ENCODE measurements around the gene DBT.
"Not testable (repeated sequence)": the region's sequence is repeated elsewhere in the genome, so short reads cannot be mapped to it uniquely, and the experiment has no call there.

Gene DBT

DNA sequence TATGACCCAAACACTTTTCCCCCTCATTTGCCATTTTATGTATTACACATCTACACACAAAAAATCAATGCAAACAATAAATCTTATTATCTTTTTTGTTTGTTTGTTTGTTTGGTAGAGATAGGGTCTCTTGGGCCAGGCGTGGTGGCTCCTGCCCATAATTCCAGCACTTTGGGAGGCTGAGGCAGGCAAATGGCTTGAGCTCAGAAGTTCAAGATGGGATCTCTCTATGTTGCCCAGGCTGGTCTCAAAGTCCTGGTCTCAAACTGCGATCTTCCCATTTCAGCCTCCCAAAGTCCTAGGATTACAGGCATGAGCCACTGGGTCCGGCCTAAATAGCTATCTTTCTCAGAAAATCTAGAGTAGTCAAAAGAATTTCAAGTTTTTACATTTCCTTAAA, 1.2 kb upstream of the DBT start:
- no peak for DNase-seq (ENCODE audit: low read depth, low spot score)

DNA sequence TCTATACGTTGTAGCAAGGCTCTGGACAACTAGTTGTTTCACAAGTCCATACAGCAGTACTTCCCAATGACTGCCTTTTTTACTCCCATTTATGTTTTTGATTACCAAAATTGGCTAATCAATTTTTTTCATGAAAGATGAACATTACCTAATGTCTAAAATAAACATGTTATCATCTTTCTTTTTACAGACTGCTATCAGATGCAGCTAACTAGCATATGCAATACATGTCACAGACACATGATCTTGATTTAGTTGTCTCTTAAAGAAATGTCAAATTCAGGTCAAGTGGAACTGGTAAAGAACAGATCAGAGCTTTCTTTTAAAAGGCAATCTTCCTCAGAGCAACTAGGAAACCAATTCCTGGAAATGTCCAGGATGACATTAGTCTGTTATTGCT, 630 bp upstream of the DBT start:
- no peak for DNase-seq (ENCODE audit: low read depth, low spot score)

DNA sequence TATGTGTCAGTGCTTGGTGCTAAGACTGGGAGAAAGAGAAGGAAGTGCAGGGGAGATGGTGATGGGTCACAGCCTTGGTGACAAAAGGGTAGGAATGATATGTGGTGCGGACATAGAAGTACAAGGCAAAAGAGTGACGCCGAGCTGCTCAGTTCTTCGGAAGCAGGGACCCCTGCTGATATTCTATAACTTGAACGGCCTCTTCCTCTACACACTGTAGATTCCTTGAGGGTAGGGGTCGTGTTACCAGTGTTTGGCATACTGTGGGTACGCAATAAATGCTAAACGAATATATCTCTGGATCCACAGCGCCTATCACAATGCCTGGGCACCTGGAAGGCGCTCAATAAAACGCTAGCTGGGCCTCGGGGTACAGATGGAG, 488 bp downstream of the DBT start:
- DNase-seq (ENCODE audit: low read depth, low spot score), result no peak

DNA sequence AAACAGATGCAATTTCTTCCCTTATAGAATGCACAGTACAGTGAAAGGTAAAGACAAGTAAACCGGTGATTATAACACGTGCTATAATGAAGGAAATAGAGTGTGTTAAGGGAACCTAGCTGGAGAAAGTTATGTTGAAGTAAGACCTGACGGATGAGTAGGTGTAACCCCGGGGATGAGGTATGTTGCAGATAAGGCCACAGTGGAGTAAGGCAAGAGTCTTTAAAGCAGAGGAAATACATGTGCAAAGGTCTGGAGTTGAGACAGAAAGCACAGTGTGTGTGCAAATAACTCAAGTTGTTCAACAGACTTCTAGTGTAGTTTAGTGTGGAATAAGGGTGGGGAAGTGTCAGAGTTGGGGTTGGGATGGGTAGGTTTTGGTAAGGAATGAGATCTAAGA, 2.9 kb downstream of the DBT start:
- no peak for DNase-seq (ENCODE audit: low read depth, low spot score)

DNA sequence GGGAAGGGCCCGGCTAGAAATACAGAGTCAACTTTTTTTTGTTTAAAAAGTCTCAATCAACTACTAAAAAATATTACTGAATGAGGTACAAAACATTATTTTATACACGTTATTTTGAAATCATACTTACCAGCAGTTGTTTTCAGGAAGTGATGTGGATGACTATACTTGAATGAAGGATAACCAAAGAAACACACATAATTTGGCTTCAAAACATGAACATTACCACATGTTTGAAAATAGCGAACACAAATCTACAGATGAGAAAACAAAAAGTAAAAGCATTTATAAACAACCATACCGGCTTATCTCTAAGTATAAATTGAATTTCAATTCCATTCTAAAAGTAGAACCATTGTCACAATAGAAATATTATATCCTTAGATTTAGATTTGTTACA, 9.0 kb downstream of the DBT start:
- DNase-seq (ENCODE audit: low read depth, low spot score), result no peak

DNA sequence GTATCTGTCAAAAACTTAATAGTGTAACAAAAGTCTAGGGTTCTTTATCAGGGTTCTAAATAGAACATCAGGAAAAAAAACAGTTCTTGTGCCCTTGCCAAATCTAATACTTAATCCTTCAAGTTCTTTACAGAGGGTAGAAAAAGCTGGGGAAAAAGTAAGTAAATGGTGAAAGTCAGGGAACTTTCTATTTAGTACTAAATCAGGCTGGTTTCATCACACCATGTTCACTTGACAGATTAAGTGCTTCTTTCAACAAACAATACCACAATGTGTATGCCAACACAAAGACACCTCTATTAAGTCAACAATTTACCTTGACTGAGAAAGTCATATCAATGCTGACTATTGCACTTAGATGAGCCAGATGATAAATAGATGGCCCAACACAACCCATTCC, 9.7 kb downstream of the DBT start:
- DNase-seq (ENCODE audit: low read depth, low spot score), result no peak

DNA sequence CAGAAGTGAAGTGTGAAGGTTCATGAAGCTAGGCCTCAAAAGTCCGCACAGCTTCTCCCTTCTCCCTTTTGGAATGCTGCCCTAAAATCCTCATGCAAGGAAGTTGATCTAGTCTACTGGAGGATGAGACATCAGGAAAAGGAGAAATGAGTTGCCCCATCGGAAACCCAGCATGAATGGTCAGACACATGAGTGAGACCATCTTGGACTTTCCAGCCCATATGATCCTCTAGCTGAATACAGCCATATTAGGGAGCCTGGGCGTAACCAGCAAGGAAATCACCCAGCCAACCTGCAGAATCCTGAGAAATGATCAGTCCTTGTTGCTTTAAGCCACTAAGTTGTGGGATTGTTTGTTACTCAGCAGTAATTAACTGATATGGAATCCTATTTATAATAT, 12.5 kb downstream of the DBT start:
- DNase-seq (ENCODE audit: low read depth, low spot score), result no peak

DNA sequence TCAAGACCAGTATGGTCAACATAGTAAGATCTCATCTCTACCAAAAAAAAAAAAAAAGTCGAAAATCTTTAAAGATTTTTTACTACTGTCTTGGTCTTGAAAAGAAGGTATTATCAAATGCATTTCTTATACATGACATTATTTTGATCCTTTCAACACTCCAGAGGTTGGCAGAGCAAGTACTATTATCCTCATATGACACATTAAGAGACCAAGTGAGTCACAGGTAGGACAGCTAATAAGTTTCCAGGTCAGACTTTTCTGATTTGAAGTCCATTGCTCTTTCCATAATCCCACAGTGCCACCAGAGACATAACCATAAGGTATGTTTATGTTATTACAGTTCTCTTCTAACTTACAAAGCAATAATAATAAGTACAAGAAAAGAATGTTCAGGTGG, 15.2 kb downstream of the DBT start:
- no peak for DNase-seq (ENCODE audit: low read depth, low spot score)

DNA sequence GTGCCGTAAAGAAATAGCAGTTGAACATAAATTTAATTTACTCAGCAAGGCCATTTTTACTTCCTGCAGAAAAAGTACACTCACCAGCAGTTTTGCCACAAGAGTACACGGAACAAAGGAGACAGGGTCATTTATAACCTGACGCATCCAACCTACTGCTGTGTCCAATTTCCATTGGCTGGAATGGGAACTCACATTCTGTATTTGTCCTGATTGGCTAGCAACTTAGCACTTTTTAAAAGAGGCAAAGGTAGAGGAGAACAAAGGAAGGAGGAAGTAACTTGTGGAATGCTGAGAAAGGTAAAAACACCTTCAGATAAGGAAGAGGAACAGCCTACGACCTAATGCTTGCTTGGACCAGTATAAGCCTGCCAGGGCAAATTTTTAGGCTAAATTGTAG, 16.1 kb downstream of the DBT start:
- DNase-seq (ENCODE audit: low read depth, low spot score), result not testable (repeated sequence)

DNA sequence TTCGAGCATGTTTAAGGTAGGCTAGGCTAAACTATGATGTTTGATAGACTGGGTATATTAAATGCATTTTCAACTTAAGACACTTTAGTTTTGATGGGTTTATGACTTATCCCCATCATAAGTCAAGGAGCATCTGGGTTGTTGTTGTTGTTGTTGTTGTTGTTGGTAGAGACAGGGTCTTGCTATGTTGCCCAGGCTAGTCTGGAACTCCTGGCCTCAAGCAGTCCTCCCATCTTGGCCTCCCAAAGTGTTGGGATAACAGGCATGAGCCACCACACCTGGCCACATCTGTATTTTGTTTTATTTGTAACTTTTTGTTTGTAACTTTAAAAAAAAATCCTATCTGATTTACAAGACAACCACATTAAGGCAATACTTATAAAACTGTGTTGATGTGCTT, 17.5 kb downstream of the DBT start:
- no peak for DNase-seq (ENCODE audit: low read depth, low spot score)

DNA sequence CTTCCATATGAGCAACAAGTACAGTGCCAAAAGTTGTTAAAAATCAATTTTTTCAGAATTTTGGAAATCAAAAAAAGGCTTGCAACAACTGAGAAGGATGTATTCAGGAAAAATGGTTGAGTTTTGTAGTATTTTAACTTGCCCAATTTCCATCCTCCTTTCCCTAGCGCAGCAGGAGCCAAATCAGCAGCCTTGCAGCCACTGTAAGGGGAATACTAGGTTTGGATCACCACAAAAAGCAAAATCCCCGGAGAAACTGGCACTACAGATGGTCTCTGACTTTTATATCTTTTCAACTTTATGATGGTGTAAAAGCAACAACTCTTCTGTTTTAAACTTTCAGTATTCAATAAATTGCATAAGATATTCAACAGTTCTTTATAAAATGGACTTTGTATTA, 17.9 kb downstream of the DBT start:
- no peak for DNase-seq (ENCODE audit: low read depth, low spot score)

DNA sequence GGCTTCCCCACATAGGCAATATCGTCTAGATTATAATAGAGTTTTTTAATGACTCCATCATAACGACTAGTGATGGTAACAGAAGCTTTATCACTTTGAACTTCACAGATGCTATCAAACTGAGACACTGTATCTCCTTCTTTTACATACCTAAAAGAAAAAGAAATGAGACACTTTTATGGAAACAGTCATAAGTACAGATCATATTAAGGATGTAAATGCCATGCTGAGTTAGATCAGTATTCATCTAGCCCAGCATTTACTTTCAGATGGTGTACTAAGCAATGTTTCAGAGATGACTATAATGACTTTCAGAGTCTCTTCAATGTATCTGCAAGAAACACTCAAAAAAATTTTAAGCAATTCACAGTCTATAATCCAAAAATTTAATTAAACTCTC, 18.9 kb downstream of the DBT start:
- DNase-seq (ENCODE audit: low read depth, low spot score), result no peak

DNA sequence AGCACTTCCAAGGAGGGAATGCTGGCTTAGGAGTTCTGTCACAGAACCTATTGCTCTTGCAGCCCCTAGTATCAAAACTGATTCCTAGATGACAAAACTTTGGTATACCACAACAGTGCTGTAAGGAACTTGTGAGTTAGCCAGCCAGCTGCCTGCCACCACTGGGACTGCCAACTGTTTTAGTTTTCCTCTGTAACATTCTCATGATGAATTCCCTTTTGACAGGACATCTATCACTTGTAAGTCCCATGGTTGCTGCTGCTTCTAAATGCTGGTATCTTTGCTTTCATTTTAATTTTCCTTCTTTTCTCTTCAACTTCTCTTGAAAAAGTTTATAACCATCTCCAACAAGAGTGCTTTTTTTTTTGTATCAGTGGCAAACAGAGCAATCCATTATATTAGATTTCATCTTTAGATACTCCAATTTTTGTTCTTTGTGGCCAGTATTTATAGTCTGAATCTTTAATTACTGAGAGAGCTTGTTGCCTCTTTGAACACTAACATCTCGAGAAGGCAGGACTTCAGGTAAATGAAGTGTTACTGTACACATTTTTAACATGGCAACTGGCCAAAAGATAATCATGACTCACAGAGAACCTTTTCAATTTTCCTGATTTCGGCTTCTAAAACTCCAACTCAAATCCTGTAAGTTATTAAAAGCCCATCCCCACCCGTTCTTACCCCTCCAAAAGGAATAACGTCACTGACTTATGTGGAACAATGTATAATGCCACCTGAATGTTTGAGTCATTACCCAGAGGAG, 19.8 kb downstream of the DBT start:
- no peak for DNase-seq (ENCODE audit: low read depth, low spot score)

DNA sequence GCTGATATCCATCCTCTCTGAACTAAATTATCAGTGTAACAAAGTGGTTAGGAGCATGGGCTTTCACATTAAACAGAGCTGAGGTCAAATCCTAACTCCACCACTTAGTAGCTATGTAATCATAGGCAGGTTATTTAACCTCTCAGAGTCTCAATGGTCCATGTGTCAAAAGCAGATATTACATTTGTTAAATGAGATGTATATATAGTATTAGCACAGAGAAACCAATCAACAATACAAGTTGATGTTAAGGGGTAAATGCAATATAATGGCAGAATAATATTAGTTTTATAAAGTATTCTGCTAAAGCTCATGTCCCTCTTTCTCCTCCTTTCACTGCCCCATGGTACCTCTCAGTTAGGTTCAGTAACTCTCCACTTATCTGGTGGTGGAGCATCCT, 27.2 kb downstream of the DBT start:
- no peak for DNase-seq (ENCODE audit: low read depth, low spot score)

DNA sequence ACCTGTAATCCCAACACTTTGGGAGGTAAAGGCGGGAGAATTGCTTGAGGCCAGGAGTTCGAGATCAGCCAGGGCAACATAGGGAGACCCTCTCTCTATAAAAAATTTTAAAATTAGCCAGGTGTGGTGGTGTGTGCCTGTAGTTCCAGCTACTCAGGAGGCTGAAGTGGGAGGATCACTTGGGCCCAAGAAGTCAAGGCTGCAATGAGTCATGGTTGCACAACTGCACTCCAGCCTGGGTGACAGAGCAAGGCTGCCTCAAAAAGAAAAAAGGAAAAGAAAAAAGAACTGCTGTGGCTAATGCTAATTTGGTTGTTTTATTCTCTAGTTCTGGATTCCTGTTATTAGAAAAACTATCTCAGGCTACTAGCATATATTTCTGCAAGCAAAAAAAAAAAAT, 29.8 kb downstream of the DBT start:
- no peak for DNase-seq (ENCODE audit: low read depth, low spot score)

DNA sequence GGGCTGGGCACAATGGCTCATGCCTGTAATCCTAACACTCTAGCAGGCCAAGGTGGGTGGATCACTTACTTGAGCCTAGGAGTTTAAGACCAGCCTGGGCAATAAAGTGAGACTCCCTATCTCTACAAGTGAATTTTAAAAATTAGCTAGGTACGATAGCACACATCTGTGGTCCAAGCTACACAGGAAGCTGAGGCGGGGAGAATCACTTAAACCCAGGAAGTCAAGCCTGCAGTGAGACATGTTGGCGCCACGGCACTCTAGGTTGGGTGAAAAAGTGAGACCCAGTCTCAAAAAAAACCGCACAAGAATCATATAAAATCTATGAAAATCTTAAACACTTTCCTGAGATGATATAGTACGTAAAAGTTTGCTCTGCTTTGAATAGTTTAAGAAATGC, 30.2 kb downstream of the DBT start:
- no peak for DNase-seq (ENCODE audit: low read depth, low spot score)

DNA sequence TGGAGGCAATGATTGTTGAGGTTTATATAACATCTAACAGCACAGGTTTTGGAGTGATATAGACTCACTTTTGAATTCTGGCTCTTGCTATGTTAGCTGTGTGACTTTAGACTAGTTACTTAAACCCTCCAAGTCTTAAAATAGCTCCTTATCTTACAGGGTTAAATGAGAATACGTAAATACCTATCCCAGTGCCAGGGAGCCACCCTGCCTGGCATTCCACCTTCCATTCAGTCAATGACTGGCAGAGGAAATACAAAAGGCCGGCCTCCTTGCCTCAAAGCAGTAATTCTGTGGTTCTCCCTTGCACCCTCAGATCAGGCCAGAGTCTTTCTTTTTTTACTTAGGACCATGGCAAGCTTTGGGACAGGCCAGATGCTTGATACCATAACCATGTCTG, 31.8 kb downstream of the DBT start:
- no peak for DNase-seq (ENCODE audit: low read depth, low spot score)

DNA sequence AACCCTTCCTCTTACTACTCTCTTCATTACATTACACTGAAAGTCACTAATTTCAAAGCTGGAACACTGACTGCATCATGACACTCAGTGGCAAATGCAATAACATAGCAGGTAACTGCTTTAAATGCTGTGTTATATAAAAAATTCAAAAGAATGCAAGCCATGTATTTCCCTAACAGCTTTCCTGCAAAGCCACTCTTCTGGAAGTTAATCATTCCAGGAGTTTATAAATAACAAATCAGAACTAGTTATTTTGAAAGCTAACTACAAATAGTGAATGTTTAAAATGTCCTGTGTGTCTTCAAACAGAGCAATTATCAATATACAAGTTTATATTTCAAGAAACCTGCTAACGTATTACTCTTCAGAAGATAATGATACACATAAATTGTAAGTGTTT, 34.5 kb downstream of the DBT start:
- DNase-seq (ENCODE audit: low read depth, low spot score), result no peak

DNA sequence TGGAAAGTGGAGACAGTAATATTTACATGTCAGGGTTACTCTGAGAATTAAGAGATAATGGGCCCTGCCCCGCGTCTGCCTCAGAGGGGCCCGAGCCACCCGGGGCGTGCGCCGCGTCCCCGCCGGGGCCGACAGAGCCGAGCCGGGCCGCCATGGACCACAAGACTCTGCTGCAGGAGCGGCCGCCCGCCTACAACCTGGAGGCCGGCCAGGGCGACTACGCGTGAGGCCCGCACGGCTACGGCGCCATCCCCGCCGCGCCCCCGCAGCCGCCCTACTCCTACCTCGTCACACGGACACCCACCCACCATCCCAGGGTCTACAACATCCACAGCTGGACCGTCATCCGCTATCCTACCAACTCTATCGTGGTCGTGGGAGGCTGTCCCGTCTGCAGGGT, 36.5 kb downstream of the DBT start:
- no peak for DNase-seq (ENCODE audit: low read depth, low spot score)

DNA sequence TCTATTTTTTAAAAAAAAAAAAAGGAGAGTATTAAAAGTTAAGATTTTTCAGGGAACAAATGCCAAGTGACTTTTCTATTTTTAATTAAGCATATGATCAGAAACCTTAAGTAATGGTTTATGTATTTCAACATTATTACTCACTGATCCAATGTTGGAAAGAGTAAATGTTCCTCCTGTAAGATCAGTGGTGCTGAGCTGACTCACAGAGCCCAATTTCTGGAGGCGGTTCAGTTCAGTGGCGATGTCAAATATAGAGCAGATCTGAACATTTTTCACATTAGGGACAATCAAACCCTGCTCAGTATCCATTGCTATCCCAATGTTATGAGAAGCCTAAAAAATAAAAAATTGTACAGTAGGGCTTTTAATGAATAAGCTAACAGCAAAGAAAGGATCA, 43.3 kb downstream of the DBT start:
- DNase-seq (ENCODE audit: low read depth, low spot score), result no peak

DNA sequence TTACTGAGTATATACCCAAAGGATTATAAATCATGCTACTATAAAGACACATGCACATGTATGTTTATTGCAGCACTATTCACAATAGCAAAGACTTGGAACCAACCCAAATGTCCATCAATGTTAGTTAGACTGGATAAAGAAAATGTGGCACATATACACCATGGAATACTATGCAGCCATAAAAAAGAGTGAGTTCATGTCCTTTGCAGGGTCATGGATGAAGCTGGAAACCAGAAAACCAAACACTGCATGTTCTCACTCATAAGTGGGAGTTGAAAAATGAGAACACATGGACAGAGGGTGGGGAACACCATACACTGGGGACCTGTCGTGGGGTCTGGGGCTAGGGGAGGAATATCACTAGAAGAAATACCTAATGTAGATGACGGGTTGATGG, 44.0 kb downstream of the DBT start:
- DNase-seq (ENCODE audit: low read depth, low spot score), result not testable (repeated sequence)

DNA sequence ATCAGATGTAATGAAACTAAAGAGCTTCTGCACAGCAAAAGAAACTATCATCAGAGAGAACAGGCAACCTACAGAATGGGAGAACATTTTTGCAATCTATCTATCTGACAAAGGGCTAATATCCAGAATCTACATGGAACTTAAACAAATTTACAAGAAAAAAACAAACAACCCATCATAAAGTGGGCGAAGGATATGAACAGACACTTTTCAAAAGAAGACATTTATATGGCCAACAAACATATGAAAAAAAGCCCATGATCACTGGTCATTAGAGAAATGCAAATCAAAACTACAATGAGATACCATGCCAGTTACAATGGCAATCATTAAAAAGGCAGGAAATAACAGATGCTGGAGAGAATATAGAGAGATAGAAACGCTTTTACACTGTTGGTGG, 44.5 kb downstream of the DBT start:
- DNase-seq (ENCODE audit: low read depth, low spot score), result not testable (repeated sequence)

DNA sequence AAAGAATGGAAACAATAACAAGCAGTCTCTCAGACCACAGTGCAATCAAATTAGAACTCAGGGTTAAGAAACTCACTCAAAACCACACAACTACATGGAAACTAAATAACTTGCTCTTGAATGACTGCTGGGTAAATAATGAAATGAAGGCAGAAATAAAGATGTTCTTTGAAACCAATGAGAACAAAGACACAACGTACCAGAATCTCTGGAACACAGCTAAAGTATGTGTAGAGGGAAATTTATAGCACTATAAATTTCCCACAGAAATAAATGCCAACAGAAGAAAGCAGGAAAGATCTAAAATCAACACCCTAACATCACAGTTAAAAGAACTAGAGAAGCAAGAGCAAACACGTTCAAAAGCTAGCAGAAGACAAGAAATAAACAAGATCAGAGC, 46.9 kb downstream of the DBT start:
- not testable (repeated sequence) for DNase-seq (ENCODE audit: low read depth, low spot score)

DNA sequence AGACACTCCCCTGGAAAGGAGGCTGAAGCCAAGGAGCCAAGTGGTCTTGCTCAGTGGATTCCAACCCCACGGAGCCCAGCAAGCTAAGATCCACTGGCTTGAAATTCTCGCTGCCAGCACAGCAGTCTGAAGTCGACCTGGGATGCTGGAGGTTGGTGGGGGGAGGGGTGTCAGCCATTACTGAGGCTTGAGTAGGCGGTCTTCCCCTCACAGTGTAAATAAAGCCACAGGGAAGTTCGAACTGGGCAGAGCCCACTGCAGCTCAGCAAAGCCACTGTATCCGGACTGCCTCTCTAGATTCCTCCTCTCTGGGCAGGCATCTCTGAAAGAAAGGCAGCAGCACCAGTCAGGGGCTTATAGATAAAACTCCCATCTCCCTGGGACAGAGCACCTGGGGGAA, 49.6 kb downstream of the DBT start:
- not testable (repeated sequence) for DNase-seq (ENCODE audit: low read depth, low spot score)
